Urothelium cell line (cell line): Measurements from ENCODE around the gene ATP13A4.

Experiments used
- DNase-seq: peaks from one replicate; pipeline ENCODE4 v3.0.0; 2011; ENCODE audit warnings: low spot score, mixed read lengths
- FAIRE-seq: peaks from 2 replicates; lab custom pipeline; 2011; peaks lifted over from hg19 to GRCh38; lab: Jason Lieb, UNC

The ATP13A4 gene

DNA sequence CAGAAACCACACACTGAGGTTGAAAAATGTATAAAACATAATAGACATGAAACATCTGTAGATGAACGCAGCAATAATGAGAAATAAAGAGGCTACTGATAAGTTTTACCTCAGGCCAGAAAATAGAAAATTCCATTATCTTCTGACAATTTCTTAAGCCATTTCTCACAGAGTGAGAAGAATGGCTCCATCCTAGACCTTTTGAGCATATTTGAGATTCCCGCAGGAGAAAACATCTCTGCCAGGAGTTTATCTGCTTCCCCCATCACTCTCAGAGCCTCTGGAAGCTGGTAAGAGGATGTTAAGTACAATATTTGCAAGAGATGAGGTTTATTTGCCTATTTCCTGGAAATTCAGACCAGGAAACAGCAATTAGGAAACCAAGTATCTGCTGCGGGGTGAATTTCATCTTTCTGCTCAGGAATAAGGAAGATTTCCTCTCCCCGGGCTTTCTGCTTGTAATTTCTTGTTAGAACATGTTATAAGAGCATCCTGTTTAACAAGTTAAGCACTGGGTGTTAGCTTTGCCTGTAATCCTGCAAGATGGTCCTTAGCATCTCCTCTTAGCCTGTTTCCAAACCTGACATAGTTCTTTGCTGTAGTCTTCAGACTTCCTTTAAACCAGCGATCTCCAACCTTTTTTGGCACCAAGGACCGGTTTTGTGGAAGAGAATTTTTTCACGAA is 54.8 kb downstream of the ATP13A4 start:
- no peak for DNase-seq
- FAIRE-seq: no peak

DNA sequence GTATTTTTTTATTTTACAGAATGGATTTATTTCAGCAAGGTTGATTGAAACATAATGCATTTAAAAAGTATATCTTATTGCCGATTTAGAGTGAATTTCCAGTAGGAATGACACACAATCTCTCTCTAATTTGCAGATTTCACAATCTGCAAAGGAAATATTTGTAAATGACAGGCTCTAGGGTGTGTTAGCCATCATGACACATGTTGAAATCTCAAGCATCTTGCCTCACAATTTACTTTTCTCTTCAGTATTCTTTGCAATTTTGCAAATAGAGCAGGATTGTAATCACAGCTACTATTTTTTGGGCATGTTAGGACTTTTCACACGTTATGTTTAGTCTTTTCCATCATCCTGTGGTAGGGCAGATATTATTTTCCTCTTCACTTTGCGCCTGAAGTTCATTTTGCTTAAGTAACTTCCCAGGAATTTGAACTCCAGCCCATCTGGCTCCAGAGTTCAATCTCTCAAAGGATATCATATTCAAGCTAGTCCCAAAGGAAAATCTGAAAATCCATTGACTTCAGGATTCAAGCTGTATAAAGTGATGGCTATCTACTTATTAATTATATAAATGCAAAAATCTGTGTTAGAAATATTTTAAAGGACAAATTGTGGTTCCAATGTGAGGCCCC is 55.4 kb downstream of the ATP13A4 start:
- no peak for FAIRE-seq
- no peak for DNase-seq

DNA sequence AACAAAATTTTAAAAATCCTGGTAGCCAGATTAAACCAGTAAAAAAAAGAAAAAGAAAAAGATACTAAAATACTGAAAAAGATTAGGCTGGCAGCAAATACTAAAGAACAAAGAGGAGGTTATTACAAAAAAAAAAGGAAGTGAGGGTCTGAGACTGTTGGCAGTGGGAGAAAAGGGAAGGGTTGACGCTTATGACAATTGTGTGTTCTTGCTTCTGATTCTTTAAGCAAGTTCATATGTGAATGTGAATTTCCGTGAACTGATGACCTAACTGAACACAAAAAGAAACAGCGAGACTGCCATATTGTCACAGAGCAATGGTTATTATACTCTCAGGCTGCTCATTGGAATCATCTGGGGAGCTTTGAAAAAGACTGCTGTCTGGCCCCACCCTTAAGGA is 56.5 kb downstream of the ATP13A4 start:
- FAIRE-seq: no peak
- no peak for DNase-seq

DNA sequence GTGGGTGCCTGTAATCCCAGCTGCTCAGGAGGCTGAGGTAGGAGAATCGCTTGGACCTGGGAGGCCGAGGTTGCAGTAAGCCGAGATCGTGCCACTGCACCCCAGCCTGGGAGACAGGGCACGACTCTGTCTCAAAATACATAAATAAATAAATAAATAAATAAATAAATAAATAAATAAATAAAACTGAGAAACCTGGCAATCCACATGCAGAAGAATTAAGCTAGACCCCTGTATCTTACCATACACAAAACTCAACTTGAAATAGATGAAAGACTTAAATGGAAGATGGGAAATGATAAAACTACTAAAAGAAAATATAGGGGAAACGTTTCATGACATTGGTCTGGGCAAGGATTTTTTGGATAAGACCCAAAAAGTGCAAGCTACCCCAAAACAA is 58.0 kb downstream of the ATP13A4 start:
- DNase-seq: no peak
- FAIRE-seq: no peak

DNA sequence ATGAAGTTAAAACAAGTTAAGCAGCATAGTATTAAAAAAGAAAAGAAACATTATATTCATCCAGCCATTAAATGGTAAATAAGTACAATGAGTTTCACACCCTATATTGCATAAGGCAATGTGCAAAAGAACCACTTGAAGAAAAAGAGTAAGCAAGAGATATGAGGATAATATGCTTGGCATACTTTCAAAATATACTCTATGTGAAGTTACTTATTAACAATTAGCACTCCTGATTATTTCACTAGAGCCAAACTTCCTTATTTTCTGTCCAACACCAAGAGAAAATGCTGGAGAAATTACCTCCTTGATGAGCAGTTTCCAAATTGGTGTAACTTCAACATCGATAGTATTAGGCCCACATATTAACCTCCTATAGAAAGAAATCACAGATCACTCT is 63.7 kb downstream of the ATP13A4 start:
- FAIRE-seq: no peak
- no peak for DNase-seq

DNA sequence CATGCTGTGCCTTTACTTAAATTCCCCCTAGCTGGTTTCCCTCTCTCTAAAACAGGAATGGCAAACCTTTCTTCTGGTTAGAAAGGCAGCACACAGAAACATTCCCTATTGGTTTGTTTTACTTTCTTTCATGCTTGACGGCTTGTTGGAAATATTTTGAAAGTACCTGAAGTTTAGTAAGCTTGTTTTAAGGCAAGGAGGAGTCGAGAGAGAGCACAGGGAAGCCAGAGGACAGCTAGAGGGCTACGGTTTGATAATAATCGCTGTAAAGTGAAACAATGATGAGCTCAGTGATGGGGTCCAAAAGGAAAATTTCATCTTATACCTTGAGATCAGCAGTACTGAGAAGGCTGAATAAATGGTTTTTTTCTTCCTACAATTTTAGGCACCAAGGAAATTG is 64.1 kb downstream of the ATP13A4 start:
- FAIRE-seq (no peak), DNase-seq (no peak)

DNA sequence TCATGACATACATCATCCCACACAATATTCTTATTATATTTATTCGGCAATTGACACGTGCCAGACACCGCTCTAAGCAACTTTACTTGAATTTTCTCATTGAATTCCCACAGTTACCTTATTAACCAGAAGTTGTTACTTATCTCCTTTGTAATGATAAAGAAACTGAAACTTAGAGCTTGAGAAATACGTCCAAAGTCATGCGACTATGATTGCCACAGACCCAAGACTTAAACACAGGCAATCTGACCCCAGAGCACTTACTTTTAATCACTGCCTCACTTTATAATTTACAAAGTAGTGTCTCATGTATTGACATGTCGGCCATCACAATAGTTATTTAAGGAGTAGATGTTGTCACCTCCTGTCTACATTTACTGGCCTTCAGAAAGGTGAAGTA is 64.7 kb downstream of the ATP13A4 start:
- no peak for DNase-seq
- FAIRE-seq: no peak

DNA sequence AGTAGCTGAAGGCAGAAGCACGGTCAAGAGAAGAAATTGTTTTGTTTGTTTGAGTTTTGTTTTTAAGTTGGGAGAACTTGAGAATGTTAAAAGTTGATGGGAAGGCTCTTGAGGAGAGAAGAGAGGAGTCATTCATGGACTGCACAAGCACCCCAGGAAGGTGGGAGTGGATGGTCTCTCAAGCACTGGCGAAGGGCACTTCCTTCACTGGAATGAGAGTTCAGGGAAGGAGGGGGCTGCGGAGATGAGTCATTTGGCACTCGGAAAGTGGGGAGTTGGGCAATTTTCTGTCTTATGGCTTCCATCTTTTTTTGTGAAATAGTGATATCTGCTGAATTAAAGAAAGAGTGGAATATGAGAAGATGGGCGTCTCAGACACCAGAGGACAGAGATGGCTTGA is 66.0 kb downstream of the ATP13A4 start:
- DNase-seq: no peak
- no peak for FAIRE-seq

DNA sequence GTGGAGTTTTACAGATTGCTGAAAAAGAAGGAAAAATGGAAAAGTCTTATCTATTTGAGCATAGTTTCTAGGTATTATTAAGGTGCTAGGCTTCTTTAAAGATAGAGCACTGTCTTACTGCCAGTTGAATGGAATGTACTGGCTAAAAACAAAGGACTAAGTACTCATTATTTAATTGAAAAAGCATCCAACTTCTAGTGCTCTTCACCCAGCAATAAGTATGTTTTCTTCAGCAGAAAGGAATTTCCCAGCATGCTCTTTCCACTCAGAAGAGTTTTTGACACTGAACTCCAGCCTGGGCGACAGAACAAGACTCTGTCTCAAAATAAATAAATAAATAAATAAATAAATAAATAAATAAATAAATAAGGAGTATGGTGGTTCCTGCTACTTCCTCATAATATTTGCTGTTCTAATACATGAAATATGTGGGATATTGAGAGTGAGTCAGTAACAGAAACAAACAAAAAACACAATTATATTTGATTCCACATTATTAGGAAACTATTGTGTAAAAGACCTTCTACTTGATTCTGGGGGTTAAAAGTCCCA is 70.6 kb downstream of the ATP13A4 start:
- DNase-seq (no peak), FAIRE-seq (no peak)

DNA sequence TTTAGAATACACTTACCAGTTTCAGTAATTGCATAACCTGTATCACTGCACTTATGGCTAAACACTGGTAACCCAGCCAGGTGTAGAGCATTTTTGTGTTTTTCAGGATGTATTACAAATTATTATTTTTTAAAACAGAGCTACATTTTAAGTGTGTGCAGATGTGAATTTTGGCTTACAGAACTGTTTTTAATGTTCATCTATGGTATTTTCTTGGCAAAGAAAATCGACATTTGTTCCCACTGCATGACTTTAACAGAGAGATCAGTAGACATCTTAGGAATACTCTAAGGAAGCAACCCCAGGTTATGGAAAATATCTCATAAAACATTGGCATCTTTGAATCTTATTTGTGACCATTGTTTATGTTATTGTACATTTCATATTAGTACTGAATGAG is 73.3 kb downstream of the ATP13A4 start:
- DNase-seq (no peak), FAIRE-seq (no peak)

DNA sequence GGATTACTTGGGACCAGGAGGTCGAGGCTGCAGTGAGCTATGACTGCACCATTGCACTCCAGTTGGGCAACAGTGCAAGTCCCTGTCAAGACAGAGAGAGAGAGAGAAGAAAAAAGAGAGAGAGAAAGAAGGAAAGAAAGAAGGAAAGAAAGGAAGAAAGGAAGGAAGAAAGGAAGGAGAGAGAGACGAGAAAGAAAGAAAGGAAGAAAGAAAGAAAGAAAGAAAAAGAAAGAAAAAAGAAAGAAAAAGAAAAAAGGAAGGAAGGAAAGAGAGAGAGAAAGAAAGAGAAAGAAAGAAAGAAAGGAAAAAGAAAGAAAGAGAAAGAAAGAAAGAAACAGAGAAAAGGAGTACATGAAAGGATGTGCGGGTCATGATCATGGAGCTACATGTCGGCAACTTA is 80.2 kb downstream of the ATP13A4 start:
- no peak for FAIRE-seq

DNA sequence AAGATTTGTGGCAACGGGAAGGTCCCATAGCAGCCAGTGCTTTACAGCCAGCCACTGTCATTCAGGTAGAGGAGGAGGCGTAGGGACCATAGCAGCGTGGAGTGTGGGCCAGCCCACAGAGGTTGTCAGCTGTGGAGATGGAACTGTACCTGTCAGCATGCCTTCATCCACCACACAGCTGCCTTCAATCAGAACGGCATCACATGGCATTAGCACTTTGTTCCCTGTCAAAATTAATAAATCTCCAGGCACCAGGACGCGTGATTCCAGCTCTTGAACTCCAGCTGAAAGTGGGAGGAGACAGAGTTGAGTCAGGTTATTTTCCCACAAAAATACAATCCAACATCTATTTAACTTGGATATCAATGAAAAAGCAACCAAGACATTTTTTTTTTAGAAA is 84.0 kb downstream of the ATP13A4 start:
- no peak for DNase-seq
- peak; percentile 63 for FAIRE-seq

More for the DNA sequence above, 80.2 kb downstream of the ATP13A4 start:
- no peak for DNase-seq

DNA sequence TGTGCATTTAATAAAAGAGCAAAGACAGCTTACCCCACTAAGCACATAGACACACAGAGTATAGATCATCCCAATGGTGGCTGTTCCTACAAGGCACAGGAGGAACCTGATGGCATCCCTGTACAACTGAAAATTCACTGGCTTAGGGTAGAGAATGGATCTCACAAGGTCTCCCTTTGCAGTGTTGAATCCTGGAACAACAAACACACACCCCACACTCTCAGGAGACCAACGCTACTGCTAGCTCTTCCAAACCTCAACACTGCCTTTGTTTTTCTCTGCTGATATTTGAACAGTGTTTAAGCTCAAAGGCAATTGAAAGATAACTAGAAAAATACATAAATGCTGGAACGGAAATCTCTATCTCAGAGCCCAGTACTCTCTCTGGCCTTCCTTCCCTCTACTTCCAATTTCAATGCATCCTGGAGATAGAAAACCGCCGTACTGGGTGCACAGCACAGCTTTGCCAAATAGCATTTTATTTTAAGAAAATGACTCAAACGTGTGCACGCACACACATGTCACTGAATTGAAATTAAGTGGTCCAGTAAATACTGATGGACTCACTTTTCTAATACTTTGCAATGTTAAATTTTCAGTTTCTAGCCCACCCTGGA is 88.6 kb downstream of the ATP13A4 start:
- FAIRE-seq (no peak), DNase-seq (no peak)

DNA sequence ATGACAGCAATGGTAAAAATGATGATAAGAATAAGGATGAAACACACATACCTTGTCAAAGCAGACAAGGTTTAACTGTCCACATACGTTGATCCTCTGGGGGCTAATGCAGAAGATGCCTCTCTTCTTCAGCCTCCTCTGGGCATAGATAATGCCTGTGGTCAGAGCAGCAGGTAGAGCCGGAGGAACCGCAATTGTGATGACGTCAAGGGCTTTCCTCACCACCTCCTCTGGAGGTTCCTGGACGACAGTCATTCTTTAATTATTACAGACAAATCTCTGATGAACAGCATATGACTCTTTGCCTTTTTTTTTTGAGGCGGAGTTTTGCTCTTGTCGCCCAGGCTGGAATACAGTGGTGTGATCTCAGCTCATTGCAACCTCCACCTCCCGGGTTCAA is 89.8 kb downstream of the ATP13A4 start:
- DNase-seq (no peak), FAIRE-seq (no peak)

DNA sequence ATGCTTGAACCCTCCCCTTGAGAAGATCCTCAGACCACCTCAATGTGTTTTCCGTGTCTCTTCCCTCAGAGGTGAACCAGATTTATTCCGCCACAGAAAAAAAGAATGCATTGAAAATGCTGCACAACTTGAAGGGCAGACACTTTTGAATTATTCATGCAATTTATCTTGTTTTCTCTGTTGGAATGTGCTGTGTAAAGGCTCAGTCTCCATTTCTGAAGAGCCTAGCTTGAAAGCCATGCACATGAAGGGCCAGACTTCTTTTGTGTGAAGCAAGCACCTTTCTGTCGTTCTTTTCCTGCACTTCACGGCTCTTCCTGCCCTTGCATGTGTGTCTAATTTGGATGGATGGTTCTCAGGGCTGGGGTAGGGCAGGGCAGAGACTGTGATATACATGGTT is 97.2 kb downstream of the ATP13A4 start:
- no peak for FAIRE-seq

DNA sequence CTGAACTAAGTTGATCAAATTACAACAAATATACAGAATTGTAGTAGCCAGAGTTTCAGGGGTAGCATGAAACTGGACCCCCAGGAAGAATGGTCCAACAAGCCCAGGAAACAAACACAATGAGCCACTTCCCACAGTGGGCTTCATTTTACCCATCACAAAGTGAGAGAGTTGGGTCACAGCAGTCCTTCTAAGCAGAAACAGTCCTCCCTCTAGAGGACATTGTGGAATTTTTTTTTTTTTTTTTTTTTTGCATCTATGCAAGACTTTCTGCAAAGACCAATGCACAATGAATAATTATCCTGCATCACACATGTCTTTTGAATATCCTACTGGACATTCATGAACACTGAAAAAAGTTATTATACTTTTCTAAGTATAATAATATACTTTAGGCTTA is 102.4 kb downstream of the ATP13A4 start:
- FAIRE-seq (no peak), DNase-seq (peak; percentile 21)

More for the DNA sequence above, 97.2 kb downstream of the ATP13A4 start:
- no peak for DNase-seq

DNA sequence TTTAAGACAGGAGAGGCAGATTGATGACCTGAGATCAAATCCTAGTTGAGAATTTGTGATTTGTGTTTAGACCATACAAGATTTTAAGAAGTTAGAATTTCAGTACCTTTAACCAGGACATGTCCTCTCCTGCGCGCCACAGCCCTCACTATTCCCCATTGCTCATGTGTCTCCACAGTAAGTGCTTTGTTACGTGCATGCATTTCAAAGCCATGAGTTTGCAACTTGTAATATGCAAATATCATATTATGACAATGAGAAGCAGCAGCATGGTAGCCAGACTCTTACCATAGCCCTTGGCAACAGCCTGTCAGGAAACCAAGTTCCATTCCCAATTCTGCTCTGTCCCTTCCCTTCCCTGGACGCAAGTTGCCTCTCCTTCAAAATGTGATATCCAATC is 102.8 kb downstream of the ATP13A4 start:
- DNase-seq (no peak), FAIRE-seq (no peak)

DNA sequence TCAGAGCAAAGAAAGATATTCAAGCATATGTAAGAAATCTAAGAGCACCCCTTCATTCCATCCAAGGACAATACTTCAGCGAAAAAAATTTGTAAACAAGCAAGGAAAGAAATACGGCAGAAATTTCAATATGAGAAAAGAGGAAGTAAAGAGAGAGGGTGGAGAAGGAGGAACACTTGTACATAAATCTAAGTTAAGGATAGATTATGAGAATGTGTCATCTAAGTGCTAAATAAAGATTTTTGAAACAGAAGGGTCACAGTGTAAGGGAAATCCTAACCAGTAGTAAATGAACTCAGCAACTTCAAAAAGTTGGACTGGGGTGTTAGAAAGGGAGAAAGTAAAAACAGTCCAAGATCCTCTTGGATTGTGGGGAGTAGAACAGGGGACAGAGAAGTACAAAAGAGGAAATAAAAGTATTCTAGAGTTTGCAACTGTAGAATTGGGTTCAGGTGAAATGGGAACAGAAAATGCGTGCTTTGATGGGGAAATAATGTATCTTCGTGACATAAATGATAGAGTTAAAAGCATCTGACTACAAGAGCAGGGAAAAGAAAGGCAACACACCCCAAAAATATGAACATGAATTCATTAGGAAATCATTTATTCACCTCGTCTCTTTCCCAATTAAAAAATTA is 107.6 kb downstream of the ATP13A4 start:
- DNase-seq (no peak), FAIRE-seq (no peak)

DNA sequence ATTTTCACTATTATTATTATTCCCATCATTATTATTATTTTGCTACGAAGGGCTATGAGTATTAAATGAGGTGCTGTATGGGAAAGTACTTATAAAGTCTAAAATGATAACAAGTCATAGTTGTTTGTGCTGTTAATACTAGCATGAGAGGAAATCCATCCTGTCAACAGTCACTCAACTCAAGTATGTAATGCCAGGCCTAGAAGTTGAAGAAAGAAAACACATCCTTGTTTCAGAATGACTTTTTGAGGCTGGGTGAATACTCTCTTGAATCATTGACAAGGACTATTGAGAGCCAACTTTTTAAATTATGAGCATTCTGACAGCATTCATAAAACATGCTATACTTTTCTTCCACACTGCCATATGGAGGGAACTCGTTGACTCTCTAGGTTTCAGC is 115.3 kb downstream of the ATP13A4 start:
- DNase-seq: no peak
- no peak for FAIRE-seq

DNA sequence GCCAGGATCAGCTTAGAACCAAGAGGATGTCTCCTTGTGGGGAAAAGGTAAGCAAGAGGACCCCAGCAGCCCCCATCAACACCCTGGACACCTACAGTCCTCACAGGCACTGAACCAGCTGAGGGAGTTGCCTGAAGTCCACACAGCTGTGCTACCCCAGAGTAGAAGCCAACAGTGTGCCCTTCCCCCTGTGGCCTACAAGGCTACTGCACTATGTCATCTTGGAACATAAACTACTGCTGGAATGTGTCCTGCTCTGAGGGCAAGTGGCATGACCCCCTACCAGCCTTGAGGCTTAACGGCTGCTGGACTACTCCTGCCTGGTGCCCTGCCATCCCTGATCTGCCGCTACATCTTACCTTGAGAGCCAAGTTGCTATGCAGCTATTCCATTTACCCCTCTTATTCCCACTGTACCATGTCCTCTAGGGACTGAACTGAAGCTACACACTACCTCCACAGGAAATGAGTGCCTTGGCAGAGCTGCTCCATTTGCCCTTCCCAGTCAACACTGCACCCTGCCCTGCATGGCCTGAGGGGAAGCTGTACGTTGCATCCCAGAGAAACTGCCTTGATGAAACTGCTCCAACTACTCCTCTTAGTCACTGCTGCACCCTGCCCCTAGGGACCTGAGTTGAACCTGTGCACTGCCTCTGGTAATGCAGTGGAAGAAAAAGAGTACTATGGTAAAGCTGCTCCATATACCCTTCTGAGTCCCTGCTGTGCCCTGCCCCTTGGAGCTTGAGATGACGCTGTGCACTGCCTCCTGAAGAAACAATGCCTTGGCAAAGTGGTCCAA is 135.9 kb downstream of the ATP13A4 start:
- FAIRE-seq (no peak), DNase-seq (no peak)

DNA sequence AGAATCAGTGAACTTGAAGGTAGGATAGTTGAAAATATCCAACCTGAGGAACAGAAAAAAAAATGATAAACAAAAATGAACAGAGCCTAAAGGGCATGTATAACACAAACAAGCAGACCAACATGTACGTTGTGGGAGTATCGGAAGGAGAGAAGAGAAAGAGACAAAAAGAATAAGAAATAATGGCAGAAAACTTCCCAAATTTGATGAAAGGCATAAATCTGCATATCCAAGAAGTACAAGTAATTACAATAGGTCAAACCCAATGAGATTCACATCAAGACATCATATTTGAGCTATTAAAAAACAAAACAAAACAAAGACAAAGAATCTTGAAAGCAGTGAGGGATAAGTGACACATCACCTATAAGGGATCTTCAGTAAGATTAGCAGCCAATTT is 138.1 kb downstream of the ATP13A4 start:
- FAIRE-seq: no peak
- DNase-seq: no peak
